K562 (cell line): ENCODE measurements around the gene C1orf122. TPM values are rescaled to one million over a fixed set of nuclear protein-coding genes. Genes with fewer than 3 reads are reported as not detected.
A peak's percentile ranks its signal among the peaks of the same experiment; 100 is the strongest.

Experiments
- AFF4 ChIP-seq: sonication (generic); formaldehyde crosslinking; IDR thresholded peaks from 2 replicates; pipeline ENCODE4 v1.8.0; 2023; ENCODE audit warnings: mild to moderate bottlenecking, missing genetic modification reagents
- FOXK1 ChIP-seq: sonication (generic); formaldehyde crosslinking; IDR thresholded peaks from 2 replicates; pipeline ENCODE4 v1.8.0; 2022; ENCODE audit warnings: missing genetic modification reagents, mild to moderate bottlenecking, borderline replicate concordance
- HDAC1 ChIP-seq, 2 experiments: fragments of 450-650 bp; IDR thresholded peaks; 2 replicates each; pipeline ENCODE4 v1.6.1; 2016 to 2017; ENCODE audit warnings: inconsistent platforms in 1 of 2, mild to moderate bottlenecking in 1 of 2, moderate library complexity in 1 of 2
- MGA ChIP-seq: fragments of 450-650 bp; IDR thresholded peaks from 2 replicates; pipeline ENCODE4 v1.6.1; 2016; ENCODE audit warnings: mild to moderate bottlenecking, moderate library complexity
- MNT ChIP-seq, 2 experiments: fragments of 450-650 bp; conservative IDR thresholded peaks; 2 replicates each; pipeline ENCODE4 v1.6.1; 2017; ENCODE audit warnings: mild to moderate bottlenecking in 2 of 2, moderate library complexity in 2 of 2
- PPARD ChIP-seq: fragments of 250-450 bp; sonication (Bioruptor Pico); IDR thresholded peaks from 2 replicates; pipeline ENCODE4 v1.8.0; 2022; ENCODE audit warnings: inconsistent platforms, mild to moderate bottlenecking, moderate library complexity
- SIX5 ChIP-seq, 2 experiments: IDR thresholded peaks; 2 replicates each; pipeline ENCODE4 v1.6.1; 2011; ENCODE audit warnings: low read length in 2 of 2, borderline replicate concordance in 1 of 2, low read depth in 1 of 2, mild to moderate bottlenecking in 1 of 2, moderate library complexity in 1 of 2; ENCODE audit not compliant: insufficient read depth in 1 of 2
- ZNF316 ChIP-seq: fragments of 450-650 bp; IDR thresholded peaks from 2 replicates; pipeline ENCODE4 v1.6.1; 2016
- ZNF347 ChIP-seq: fragments of 450-650 bp; formaldehyde crosslinking; IDR thresholded peaks from 2 replicates; pipeline ENCODE4 v1.4.0; 2020; ENCODE audit warnings: low read depth, mild to moderate bottlenecking, moderate library complexity
- polyA plus RNA-seq, 8 experiments: library from polyadenylated mRNA; depleted of rRNA in 4 of 8; stranded (reverse) in 5 of 8; unstranded in 3 of 8; fragments of >200 nt; fragmentation: Nextera tagmentation in 2 of 8; fragmentation: Illumina TruSeq in 1 of 8; extraction: Ambion mirVana in 2 of 8; extraction: Trizol in 1 of 8; gene quantifications; 2 replicates each; pipeline versions ENCODE4 v1.2.1 to v1.2.3, GENCODE V29; 2011 to 2014; ENCODE audit warnings: inconsistent platforms in 1 of 8, missing spikeins in 1 of 8
- total RNA-seq, 7 experiments: library from RNA; depleted of rRNA in 6 of 7; stranded (reverse); fragments of >200 nt in 6 of 7; fragmentation: Illumina TruSeq in 2 of 7; extraction: Trizol in 2 of 7; gene quantifications; 2 replicates each; pipeline versions ENCODE4 v1.2.1 to v1.2.3, GENCODE V29; 2011 to 2021; ENCODE audit warnings: low replicate concordance in 1 of 7

Gene C1orf122
- total and polyA plus RNA-seq, 9 of the 15 experiments (the other 6 are each of a cell fraction or from before 2014, with no cell fraction given), result 3.6 to 70.9 (median 17.3) TPM

GRCh38 chr1:37795340-37796125 lies 12.1 kb upstream of the C1orf122 start (continued):
- peak; percentile 41 for TF ChIP-seq MGA
- peak; percentile 81 to 91 for TF ChIP-seq MNT (conservative IDR thresholded peaks at IDR 0.05)
- peak; percentile 72; the same call in 1 of the 2 replicates for TF ChIP-seq AFF4 (CRISPR knock-in tag)
- no peak for TF ChIP-seq ZNF347 (CRISPR knock-in tag)
- peak; percentile 88; the same call in 1 of the 2 replicates for TF ChIP-seq FOXK1 (CRISPR knock-in tag)
- TF ChIP-seq PPARD (CRISPR knock-in tag), result no peak
- TF ChIP-seq ZNF316, result peak; percentile 64
- peak in 1 of 2 experiments; percentile 84; a peak in 2 of 4 replicates for TF ChIP-seq HDAC1 (IDR thresholded peaks at IDR 0.05)
- no peak for TF ChIP-seq SIX5 (IDR thresholded peaks at IDR 0.05; ENCODE audit: borderline replicate concordance in 1 of 2, insufficient read depth in 1 of 2, low read depth in 1 of 2, low read length in 2 of 2)
